HG02884 (cell line): ENCODE results near the gene MRPS2.

ENCODE experiments used
- ATAC-seq: cut with Tn5 transposase; IDR thresholded peaks from one replicate; pipeline ENCODE4 v1.9.1; 2021; ENCODE audit warnings: mild to moderate bottlenecking, moderate library complexity; ENCODE audit not compliant: unreplicated experiment

MRPS2 gene

DNA sequence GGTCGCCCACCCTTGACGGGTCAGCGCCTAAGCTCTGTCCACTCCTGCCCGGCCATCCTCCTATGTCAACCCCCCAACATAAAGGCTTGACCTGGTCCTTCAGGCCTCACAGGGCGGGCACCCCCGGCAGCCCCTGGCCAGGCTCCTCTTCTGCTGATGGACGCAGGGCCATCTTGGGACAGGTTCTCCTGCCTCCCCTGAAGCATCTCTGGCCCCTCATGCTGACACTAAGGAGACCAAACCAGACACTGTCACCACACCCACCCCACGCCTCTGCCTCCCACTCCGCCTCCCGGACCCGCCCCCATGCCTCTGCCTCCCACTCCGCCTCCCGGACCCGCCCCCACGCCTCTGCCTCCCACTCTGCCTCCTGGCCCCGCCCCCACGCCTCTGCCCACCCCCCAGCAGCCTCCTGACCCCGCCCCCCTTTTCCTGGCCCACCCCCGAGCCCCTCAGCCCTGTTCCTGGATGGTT is 52.3 kb downstream of the MRPS2 start:
- ATAC-seq: no peak
